ENCODE measurements around the gene ABCA9.

Gene ABCA9

DNA sequence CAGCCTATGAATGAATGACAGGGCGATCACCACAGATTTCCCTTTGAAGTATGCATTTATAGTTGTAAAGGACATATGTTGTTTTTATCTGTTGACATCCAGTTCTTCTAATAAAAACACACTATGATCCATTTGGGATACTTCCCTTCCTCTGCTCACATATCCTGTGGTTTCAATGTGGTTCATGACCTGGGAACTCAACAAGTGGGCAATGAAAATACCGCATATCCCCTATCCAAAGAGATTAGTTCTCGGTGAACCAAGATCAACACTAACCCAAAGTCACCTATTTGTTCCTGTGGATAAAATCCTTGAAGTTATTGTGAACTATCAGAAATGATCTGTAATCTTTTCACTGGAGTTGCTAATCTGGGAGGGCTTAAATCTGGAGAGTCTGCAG lies 121.5 kb downstream of the ABCA9 start:
- DNase-seq (ENCODE audit: low read depth) = no peak
- TF ChIP-seq CTCF (IDR thresholded peaks at IDR 0.05; ENCODE audit: control insufficient read depth, extremely low read depth, insufficient read depth) = no peak
- no peak overlapping the region for H3K4me3 ChIP-seq (ENCODE audit: low read depth, low read length)

DNA sequence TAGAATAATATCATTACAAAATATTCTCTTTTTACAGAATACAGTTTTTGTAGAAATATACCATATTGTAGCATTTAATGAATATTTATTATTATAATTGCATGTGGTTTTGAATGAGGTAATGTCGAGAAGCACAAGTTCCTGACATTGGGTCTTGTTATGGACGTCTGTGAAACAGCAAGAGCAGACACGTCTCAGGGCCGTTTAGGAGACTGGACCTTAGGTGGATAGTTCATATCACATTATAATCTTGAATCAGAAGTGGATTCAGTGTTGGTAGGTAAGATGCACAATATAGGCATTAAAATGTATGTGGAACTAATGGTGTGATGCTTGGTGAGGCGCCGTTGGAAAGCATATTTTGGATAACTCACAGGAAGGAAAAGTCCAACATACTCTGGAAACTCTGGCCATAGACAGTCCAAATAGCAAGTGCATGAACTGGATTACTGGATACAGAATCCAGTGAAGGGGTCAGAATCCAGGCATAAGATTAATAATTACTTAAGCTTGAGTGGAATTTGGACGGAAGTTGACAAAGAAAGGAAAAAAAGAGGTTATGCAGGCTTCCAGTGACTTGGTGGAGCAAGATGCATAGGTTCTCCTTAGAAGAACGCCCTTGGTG lies 122.7 kb downstream of the ABCA9 start:
- no peak for TF ChIP-seq CTCF (IDR thresholded peaks at IDR 0.05; ENCODE audit: control insufficient read depth, extremely low read depth, insufficient read depth)
- no peak for DNase-seq (ENCODE audit: low read depth)
- H3K4me3 ChIP-seq (ENCODE audit: low read depth, low read length) = no peak overlapping the region

- no peak overlapping the region for H3K4me3 ChIP-seq (ENCODE audit: low read depth, low read length)
- no peak for DNase-seq (ENCODE audit: low read depth)
- no peak for TF ChIP-seq CTCF (IDR thresholded peaks at IDR 0.05; ENCODE audit: control insufficient read depth, extremely low read depth, insufficient read depth)
Observed at GRCh38 chr17:68927516-68927915, 133.2 kb downstream of the ABCA9 start.

DNA sequence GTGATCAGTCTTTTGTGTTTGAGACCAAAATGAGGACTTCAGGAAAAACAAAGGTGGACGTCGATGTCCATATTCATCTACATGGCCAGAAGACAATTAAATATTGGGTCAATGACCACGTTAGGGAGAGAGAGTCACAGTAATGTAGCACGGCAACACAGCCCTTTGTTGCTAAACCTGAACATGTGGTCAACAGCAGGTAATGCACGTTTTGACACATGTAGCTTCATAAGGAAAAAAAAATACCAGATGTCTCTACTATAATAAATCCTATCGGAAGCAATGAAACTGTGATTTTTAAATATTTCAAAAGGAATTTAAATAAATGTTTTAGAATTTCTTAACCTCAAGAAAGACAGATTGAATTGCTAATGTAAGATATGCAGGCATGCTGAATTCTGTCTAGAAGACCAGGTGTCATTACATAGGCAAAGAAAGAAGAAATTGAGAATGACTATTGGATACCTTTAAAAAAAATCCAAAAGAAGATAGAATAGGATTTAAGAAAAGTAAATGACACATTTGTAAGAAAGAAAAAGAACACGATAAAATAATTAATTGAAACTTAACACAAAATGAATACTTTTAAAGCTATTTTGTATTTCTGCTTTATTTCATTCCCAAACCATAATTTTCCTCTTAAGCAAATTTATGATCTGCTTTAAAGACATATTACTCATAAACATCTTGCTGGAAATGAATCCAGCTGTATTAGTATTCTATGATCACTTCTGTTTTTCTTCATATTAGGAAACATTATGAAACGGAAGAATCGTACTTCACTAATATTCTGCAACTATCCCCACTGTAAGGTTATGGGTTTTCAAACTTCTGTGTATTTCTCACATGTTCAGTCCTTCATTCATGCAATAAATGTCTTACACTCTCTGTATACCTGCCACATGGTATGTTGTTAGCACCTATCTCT lies 135.7 kb downstream of the ABCA9 start:
- no peak for TF ChIP-seq CTCF (IDR thresholded peaks at IDR 0.05; ENCODE audit: control insufficient read depth, extremely low read depth, insufficient read depth)
- no peak for DNase-seq (ENCODE audit: low read depth)
- H3K4me3 ChIP-seq (ENCODE audit: low read depth, low read length) = no peak overlapping the region
